IPS-NIHi7 (cell line): ENCODE data around the gene SH3GL1.

Experiments
- DNase-seq: peaks from one replicate; pipeline ENCODE4 v3.0.0; 2012; ENCODE audit warnings: mixed read lengths; ENCODE audit errors: extremely low spot score

The SH3GL1 gene

GRCh38 chr19:4343370-4344307 is 56.7 kb downstream of the SH3GL1 start, which contains the start of gene MPND:
Gene MPND, plus strand, starts transcription at chr19:4343562. Its CDS starts 32 bp downstream, at chr19:4343594.
- peak; percentile 87 for DNase-seq

GRCh38 chr19:4342615-4343369 is 57.6 kb downstream of the SH3GL1 start:
- peak; percentile 93 for DNase-seq

- DNase-seq, result no peak
Observed at GRCh38 chr19:4342314-4342614, 58.1 kb downstream of the SH3GL1 start.

GRCh38 chr19:4338441-4339355 is 61.6 kb downstream of the SH3GL1 start, which contains the start of gene STAP2:
Gene STAP2, minus strand, starts transcription at chr19:4338827. Its CDS starts 74 bp downstream, at chr19:4338753.
- DNase-seq, result no peak

GRCh38 chr19:4337906-4338440 is 62.4 kb downstream of the SH3GL1 start:
- no peak for DNase-seq

GRCh38 chr19:4334929-4335570 is 65.3 kb downstream of the SH3GL1 start:
- no peak for DNase-seq

- DNase-seq, result no peak
Observed at GRCh38 chr19:4329858-4330257, 70.5 kb downstream of the SH3GL1 start.

GRCh38 chr19:4328991-4329681 is 71.2 kb downstream of the SH3GL1 start:
- peak; percentile 73 for DNase-seq

GRCh38 chr19:4328243-4328990 is 71.9 kb downstream of the SH3GL1 start:
- peak; percentile 93 for DNase-seq

- no peak for DNase-seq
Observed at GRCh38 chr19:4327877-4328242, 72.5 kb downstream of the SH3GL1 start.

GRCh38 chr19:4327252-4327876 is 73.0 kb downstream of the SH3GL1 start:
- peak; percentile 89 for DNase-seq

- peak; percentile 82 for DNase-seq
Observed at GRCh38 chr19:4326837-4327251, 73.5 kb downstream of the SH3GL1 start.

- no peak for DNase-seq
Observed at GRCh38 chr19:4326215-4326836, 74.0 kb downstream of the SH3GL1 start.

GRCh38 chr19:4324228-4324627 is 76.1 kb downstream of the SH3GL1 start:
- no peak for DNase-seq

- no peak for DNase-seq
Observed at GRCh38 chr19:4323692-4324091, 76.7 kb downstream of the SH3GL1 start.

- no peak for DNase-seq
Observed at GRCh38 chr19:4322942-4323665, 77.2 kb downstream of the SH3GL1 start.

GRCh38 chr19:4320419-4320818 is 79.9 kb downstream of the SH3GL1 start:
- DNase-seq, result no peak
